ENCODE data around the gene TAF1D. TPM values are rescaled to one million over a fixed set of nuclear protein-coding genes. Genes with fewer than 3 reads are reported as not detected.
A peak's percentile ranks its signal among the peaks of the same experiment; 100 is the strongest.

The TAF1D gene
- total RNA-seq, 4 donors from 2014 or later = 68.8 to 178 (median 116) TPM

DNA sequence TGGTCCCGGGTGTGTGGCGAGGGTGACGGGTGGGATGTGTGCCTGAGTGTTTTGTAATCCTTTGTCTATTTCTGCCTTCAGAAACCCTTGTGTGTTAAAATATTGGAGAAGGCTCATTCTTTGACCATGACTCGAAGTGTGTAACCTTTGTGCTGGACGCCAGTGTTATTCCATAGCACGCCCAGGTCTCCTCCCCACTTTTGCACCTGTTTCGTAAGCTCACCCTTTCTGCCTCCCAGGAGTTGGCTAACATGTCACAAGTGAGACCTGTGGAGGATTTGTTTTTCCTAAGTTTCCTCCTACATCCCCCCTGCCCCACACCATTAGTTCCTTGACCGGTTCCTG is 559 bp upstream of the TAF1D start:
- intact Hi-C loops (cut with DNase I) = no loop called here
- no peaks in the 10 kb centered on the region for H3K9me3 ChIP-seq
- no peaks in the 10 kb centered on the region for H3K27me3 ChIP-seq
- H3K4me1 ChIP-seq = peaks cover 12 to 43% (median 29%) of the 10 kb centered on the region in 3 donors
- H3K36me3 ChIP-seq = peaks cover 0 to 32% (median 7%) of the 10 kb centered on the region in 3 donors
- H3K27ac ChIP-seq = peak overlapping the region; percentile 92 to 98 (median 94)
- no peak for TF ChIP-seq POLR2A (IDR thresholded peaks at IDR 0.05)
- TF ChIP-seq, protein P1, sequence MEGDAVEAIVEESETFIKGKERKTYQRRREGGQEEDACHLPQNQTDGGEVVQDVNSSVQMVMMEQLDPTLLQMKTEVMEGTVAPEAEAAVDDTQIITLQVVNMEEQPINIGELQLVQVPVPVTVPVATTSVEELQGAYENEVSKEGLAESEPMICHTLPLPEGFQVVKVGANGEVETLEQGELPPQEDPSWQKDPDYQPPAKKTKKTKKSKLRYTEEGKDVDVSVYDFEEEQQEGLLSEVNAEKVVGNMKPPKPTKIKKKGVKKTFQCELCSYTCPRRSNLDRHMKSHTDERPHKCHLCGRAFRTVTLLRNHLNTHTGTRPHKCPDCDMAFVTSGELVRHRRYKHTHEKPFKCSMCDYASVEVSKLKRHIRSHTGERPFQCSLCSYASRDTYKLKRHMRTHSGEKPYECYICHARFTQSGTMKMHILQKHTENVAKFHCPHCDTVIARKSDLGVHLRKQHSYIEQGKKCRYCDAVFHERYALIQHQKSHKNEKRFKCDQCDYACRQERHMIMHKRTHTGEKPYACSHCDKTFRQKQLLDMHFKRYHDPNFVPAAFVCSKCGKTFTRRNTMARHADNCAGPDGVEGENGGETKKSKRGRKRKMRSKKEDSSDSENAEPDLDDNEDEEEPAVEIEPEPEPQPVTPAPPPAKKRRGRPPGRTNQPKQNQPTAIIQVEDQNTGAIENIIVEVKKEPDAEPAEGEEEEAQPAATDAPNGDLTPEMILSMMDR (IDR thresholded peaks at IDR 0.05) = no peak
- H3K4me3 ChIP-seq = peak overlapping the region; percentile 78 to 98 (median 91)
- WGBS, 2 donors = 1% methylated on average over 8 of the region's 8 CpGs
- no peak for DNase-seq

DNA sequence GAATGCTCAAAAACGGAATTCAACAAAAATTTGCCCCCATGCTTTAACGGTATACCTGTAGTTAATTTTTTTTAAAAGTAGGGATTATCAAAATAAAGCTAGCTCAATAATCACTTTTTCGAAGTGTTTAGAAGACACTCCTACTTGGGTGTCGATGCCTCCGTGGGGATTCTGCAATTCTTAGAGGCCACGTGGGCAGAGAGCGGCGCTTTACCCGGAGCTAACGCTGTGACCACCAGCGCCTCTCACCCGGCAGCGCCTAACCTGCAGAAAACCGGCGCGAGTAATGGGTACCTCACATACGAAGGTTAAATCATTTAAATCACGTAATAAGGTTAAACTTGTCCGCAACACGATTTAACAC is 583 bp downstream of the TAF1D start:
- H3K4me1 ChIP-seq = peaks cover 12 to 55% (median 33%) of the 10 kb centered on the region in 3 donors
- intact Hi-C loops (cut with DNase I) = no loop called here
- peak overlapping the region; percentile 92 to 98 (median 94) for H3K27ac ChIP-seq
- H3K4me3 ChIP-seq = peak overlapping the region; percentile 78 to 98 (median 91)
- no peaks in the 10 kb centered on the region for H3K27me3 ChIP-seq
- H3K9me3 ChIP-seq = no peaks in the 10 kb centered on the region
- DNase-seq = no peak
- H3K36me3 ChIP-seq = peaks cover 0 to 44% (median 7%) of the 10 kb centered on the region in 3 donors
- TF ChIP-seq POLR2A (IDR thresholded peaks at IDR 0.05) = no peak
- TF ChIP-seq, protein P1 (IDR thresholded peaks at IDR 0.05) = no peak
- 0% methylated on average over 11 to 20 of the region's 20 CpGs for WGBS, 2 donors

DNA sequence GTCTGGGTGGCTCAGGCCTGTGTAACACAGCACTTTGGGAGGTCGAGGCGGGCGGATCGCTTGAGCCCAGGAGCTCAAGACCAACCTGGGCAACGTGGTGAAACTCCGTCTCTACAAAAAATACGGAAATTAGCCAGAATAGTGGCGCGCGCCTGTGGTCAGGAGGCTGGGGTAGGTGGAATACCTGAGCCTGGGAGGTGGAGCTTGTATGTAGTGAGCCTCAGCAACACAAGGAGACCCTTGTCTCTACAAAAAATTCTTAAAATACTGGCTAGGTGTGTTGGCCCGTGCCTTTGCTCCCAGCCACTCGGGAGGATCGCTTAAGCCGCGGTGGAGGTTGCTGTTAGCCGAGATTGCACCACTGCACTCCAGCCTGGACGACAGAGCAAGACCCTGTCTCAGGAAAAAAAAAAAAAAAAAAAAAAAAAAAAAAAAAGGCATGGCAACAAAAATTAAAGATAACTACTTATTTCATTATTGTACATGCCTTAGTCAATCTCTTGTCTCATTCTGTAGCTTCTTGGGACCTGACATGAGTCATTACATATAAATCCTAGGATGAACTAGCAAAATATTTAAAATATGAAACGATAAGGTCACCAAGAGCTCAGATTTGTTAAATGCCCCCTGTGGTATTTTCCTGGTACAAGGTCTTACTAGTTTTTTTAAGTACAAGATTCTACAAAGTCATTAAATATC is 1.1 kb downstream of the TAF1D start:
- peaks cover 17 to 60% (median 33%) of the 10 kb centered on the region in 3 donors for H3K4me1 ChIP-seq
- H3K27ac ChIP-seq = peak overlapping the region in 3 of 4 donors; percentile 92 to 95 (median 92)
- intact Hi-C loops (cut with DNase I) = no loop called here
- peaks cover 0 to 49% (median 11%) of the 10 kb centered on the region in 3 donors for H3K36me3 ChIP-seq
- H3K4me3 ChIP-seq = peak overlapping the region; percentile 78 to 98 (median 91)
- no peaks in the 10 kb centered on the region for H3K9me3 ChIP-seq
- H3K27me3 ChIP-seq = no peaks in the 10 kb centered on the region
- DNase-seq = no peak
- no peak for TF ChIP-seq POLR2A (IDR thresholded peaks at IDR 0.05)
- TF ChIP-seq, protein P1 (IDR thresholded peaks at IDR 0.05) = no peak
- WGBS, 2 donors = 9 to 14% methylated on average over 12 to 16 of the region's 18 CpGs

DNA sequence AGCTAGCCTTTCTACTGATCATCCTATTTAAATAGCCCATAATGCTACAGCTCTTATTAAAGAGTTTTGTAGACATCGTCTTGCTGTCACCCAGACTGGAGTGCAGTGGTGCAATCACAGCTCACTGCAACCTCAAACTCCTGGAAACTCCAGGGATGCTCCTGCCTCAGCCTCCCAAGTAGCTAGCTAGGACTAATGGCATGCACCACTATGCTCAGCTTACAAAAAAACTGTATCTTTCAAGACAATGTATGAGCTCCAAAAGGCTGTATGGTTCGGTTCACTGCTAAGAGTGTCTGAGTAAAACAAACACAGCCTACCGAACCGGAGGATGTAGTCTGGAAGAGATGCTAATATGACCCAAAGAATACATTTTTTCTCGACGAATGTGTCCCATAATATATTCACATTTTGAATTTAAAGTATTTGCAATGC is 2.6 kb downstream of the TAF1D start:
- Histone ChIP-seq H3K4me1 (peaks cover 18 to 71% (median 33%) of the 10 kb centered on the region in 3 donors), H3K36me3 (peaks cover 0 to 60% (median 15%) of the 10 kb centered on the region in 3 donors), H3K4me3 (peak overlapping the region; percentile 2 to 94 (median 49)), H3K27ac (peak overlapping the region in 2 of 4 donors; percentile 10 to 92), H3K27me3 (no peaks in the 10 kb centered on the region), H3K9me3 (no peaks in the 10 kb centered on the region)
- intact Hi-C loops (cut with DNase I) = no loop called here
- WGBS, 2 donors = 25 to 35% methylated on average over 6 of the region's 6 CpGs
- no peak for DNase-seq
- no peak for TF ChIP-seq POLR2A (IDR thresholded peaks at IDR 0.05)
- TF ChIP-seq, protein P1 (IDR thresholded peaks at IDR 0.05) = no peak

DNA sequence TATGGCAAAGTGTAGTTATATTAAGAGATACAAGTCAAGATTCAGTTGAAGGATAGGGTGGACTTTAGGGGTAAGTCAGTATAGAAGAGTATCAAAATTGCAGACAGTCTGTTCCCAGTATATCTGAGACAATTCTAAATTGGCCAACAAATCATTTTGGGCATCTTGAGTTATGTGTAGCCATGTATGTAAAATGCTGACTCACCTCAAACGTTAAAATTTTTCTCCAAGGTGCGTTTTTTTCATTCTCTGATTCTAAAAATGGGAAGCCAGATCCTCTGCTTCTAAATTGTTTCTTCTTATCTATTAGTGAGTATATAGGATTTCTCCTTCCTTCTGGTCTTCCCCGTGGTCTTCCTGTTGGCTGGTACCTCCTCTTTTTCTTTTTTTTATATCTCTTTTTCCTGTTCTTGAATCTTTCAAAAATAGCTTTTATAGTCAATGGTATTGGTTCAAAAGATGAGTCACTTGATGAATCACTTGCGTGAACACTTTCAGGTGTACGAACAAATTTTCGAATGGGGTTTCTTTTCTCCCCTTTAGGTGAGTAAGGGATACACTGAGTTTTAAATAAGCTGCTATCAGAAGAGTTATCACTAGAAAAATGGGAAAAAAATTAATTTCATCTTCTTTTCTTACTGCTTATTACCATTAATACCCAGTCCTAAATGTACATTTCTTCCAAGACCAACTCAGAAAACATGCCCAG is 3.2 kb downstream of the TAF1D start:
- no peaks in the 10 kb centered on the region for H3K9me3 ChIP-seq
- peak overlapping the region in 3 of 4 donors; percentile 10 to 94 (median 88) for H3K4me3 ChIP-seq
- H3K27me3 ChIP-seq = no peaks in the 10 kb centered on the region
- peaks cover 0 to 60% (median 19%) of the 10 kb centered on the region in 3 donors for H3K36me3 ChIP-seq
- intact Hi-C loops (cut with DNase I) = no loop called here
- peaks cover 18 to 77% (median 33%) of the 10 kb centered on the region in 3 donors for H3K4me1 ChIP-seq
- no peak for TF ChIP-seq POLR2A (IDR thresholded peaks at IDR 0.05)
- TF ChIP-seq, protein P1 (IDR thresholded peaks at IDR 0.05) = no peak
- WGBS, 2 donors = 21 to 25% methylated on average over 6 of the region's 6 CpGs
- DNase-seq = no peak
- H3K27ac ChIP-seq = peak overlapping the region in 2 of 4 donors; percentile 10 to 92

All from esophagus squamous epithelium (tissue), 5 donors.